CD14-positive monocyte (primary cell): Measurements from ENCODE around the gene TBC1D5. TPM values are rescaled to one million over a fixed set of nuclear protein-coding genes. Genes with fewer than 3 reads are reported as not detected.

Experiments used
- DNase-seq, 3 donors: peaks; one replicate each; pipeline ENCODE4 v3.0.0-alpha.2; 2011 to 2022
- H2AFZ ChIP-seq: 2 replicates; pipeline ENCODE4 v1.6.0; 2012; ENCODE audit warnings: mild to moderate bottlenecking, low read depth, low read length, inconsistent platforms; ENCODE audit not compliant: insufficient read depth, poor library complexity, severe bottlenecking
- H3K27ac ChIP-seq, 2 donors: 1 replicate in 1 of 2; 2 replicates in 1 of 2; pipeline ENCODE4 v1.5.1; 2012 to 2013; ENCODE audit warnings: low read length in 2 of 2, control low read depth in 1 of 2, inconsistent platforms in 1 of 2, low read depth in 1 of 2, mild to moderate bottlenecking in 1 of 2
- H3K27me3 ChIP-seq, 2 donors: one replicate each; pipeline versions ENCODE4 v1.6.0 to v1.6.1; 2011 to 2013; ENCODE audit warnings: low read length in 2 of 2; ENCODE audit not compliant: control insufficient read depth in 2 of 2, insufficient read depth in 2 of 2
- H3K36me3 ChIP-seq, 2 donors: replicated peaks in 1 of 2; 1 replicate in 1 of 2; 2 replicates in 1 of 2; pipeline versions ENCODE4 v1.5.1 to v1.6.1; 2012 to 2013; ENCODE audit warnings: low read length in 2 of 2, control low read depth in 1 of 2, inconsistent platforms in 1 of 2, mild to moderate bottlenecking in 1 of 2; ENCODE audit not compliant: insufficient read depth in 2 of 2, control insufficient read depth in 1 of 2
- H3K4me1 ChIP-seq, 2 donors: 1 replicate in 1 of 2; 2 replicates in 1 of 2; pipeline versions ENCODE4 v1.5.1 to v1.6.1; 2012 to 2013; ENCODE audit warnings: low read length in 2 of 2, control low read depth in 1 of 2, inconsistent platforms in 1 of 2, mild to moderate bottlenecking in 1 of 2, moderate library complexity in 1 of 2; ENCODE audit not compliant: insufficient read depth in 2 of 2, control insufficient read depth in 1 of 2
- H3K4me2 ChIP-seq: replicated peaks from 2 replicates; pipeline ENCODE3; 2012; ENCODE audit warnings: low read length, moderate library complexity, mild to moderate bottlenecking; ENCODE audit not compliant: poor library complexity, severe bottlenecking; ENCODE audit errors: extremely low read depth
- H3K4me3 ChIP-seq, 3 experiments: fragments of 200-600 bp in 1 of 3; sonication (generic) in 1 of 3; replicated peaks in 1 of 3; 1 replicate in 2 of 3; 2 replicates in 1 of 3; pipeline ENCODE4 v1.5.1; 2011 to 2013; ENCODE audit warnings: low read length in 3 of 3, mild to moderate bottlenecking in 3 of 3, control low read depth in 2 of 3, low read depth in 2 of 3, inconsistent platforms in 1 of 3, moderate library complexity in 1 of 3
- H3K79me2 ChIP-seq: 2 replicates; pipeline ENCODE4 v1.6.0; 2012; ENCODE audit warnings: mild to moderate bottlenecking, control low read depth, inconsistent platforms, low read length, moderate library complexity; ENCODE audit not compliant: insufficient read depth
- H3K9ac ChIP-seq: 2 replicates; pipeline ENCODE4 v1.6.0; 2017; ENCODE audit warnings: low read length, mild to moderate bottlenecking; ENCODE audit not compliant: insufficient read depth, poor library complexity, severe bottlenecking
- H3K9me3 ChIP-seq, 2 donors: replicated peaks in 1 of 2; 1 replicate in 1 of 2; 2 replicates in 1 of 2; pipeline versions ENCODE4 v1.5.1 to v1.6.1; 2012 to 2013; ENCODE audit warnings: low read length in 2 of 2, control low read depth in 1 of 2; ENCODE audit not compliant: control insufficient read depth in 1 of 2, insufficient read depth in 1 of 2
- H4K20me1 ChIP-seq: 2 replicates; pipeline ENCODE4 v1.6.0; 2012; ENCODE audit warnings: mild to moderate bottlenecking, low read length, control low read depth, moderate library complexity; ENCODE audit not compliant: insufficient read depth
- H3K27ac Mint-ChIP-seq, 7 donors: one replicate each; pipeline ENCODE4 v1.8.0; 2020; ENCODE audit warnings: mild to moderate bottlenecking in 7 of 7, mixed read lengths in 7 of 7, moderate library complexity in 6 of 7, inconsistent platforms in 2 of 7
- H3K27me3 Mint-ChIP-seq, 3 donors: one replicate each; pipeline ENCODE4 v1.8.0; 2021 to 2022; ENCODE audit warnings: low read depth in 3 of 3, mild to moderate bottlenecking in 3 of 3, mixed read lengths in 3 of 3, moderate library complexity in 3 of 3, inconsistent platforms in 1 of 3
- H3K36me3 Mint-ChIP-seq, 2 donors: one replicate each; pipeline ENCODE4 v1.8.0; 2020; ENCODE audit warnings: mixed read lengths in 2 of 2, inconsistent platforms in 1 of 2, mild to moderate bottlenecking in 1 of 2
- H3K4me1 Mint-ChIP-seq: one replicate; pipeline ENCODE4 v1.8.0; 2020; ENCODE audit warnings: mild to moderate bottlenecking, mixed read lengths
- H3K4me3 Mint-ChIP-seq, 2 donors: one replicate each; pipeline ENCODE4 v1.8.0; 2020; ENCODE audit warnings: mild to moderate bottlenecking in 2 of 2, mixed read lengths in 2 of 2, moderate library complexity in 1 of 2
- H3K9me3 Mint-ChIP-seq, 7 donors: one replicate each; pipeline ENCODE4 v1.8.0; 2020 to 2022; ENCODE audit warnings: mixed read lengths in 7 of 7, mild to moderate bottlenecking in 6 of 7, moderate library complexity in 6 of 7, inconsistent platforms in 2 of 7
- CTCF ChIP-seq: fragments of 200-600 bp; IDR thresholded peaks from one replicate; pipeline ENCODE4 v1.8.0; 2022; ENCODE audit warnings: antibody characterized with exemption, mild to moderate bottlenecking
- WGBS: methylation state at CpG from one replicate; pipeline ENCODE4 v1.1.5; 2013; ENCODE audit warnings: missing lambda C conversion rate; ENCODE audit not compliant: insufficient coverage; 5-methylcytosine and 5-hydroxymethylcytosine counted together
- intact Hi-C, 2 donors: fragments of 100-400 bp; cut with micrococcal nuclease; formaldehyde crosslinking; loops; one replicate each; pipeline versions ENCODE4 v1.15.0 to v1.15.1; 2023
- polyA plus RNA-seq, 3 donors: library from polyadenylated mRNA; depleted of rRNA in 1 of 3; unstranded in 2 of 3; stranded (reverse) in 1 of 3; fragments of 300-500 nt in 2 of 3; fragments of >200 nt in 1 of 3; fragmentation: Illumina TruSeq in 2 of 3; gene quantifications; 1 replicate in 2 of 3; 2 replicates in 1 of 3; pipeline ENCODE4 v1.2.3, GENCODE V29; 2012 to 2021

The TBC1D5 gene
- polyA plus RNA-seq, 3 donors, result 17.6 to 35.3 (median 21.0) TPM

GRCh38 chr3:17550624-17551023 is 191.8 kb downstream of the TBC1D5 start:
- Histone ChIP-seq H3K9ac (no peak overlapping the region), H3K9me3 (no peaks in the 10 kb centered on the region), H3K27ac (no peak overlapping the region), H4K20me1 (no peaks in the 10 kb centered on the region), H3K4me2 (no peak overlapping the region), H3K27me3 (no peaks in the 10 kb centered on the region), H3K36me3 (no peaks in the 10 kb centered on the region), H3K79me2 (no peaks in the 10 kb centered on the region), H3K4me3 (no peak overlapping the region), H2AFZ (no peak overlapping the region), H3K4me1 (no peaks in the 10 kb centered on the region)
- Mint-ChIP-seq H3K4me3 (no peak overlapping the region), H3K4me1 (no peaks in the 10 kb centered on the region), H3K27me3 (no peaks in the 10 kb centered on the region), H3K36me3 (peaks cover 4 to 12% of the 10 kb centered on the region in 2 donors), H3K27ac (no peak overlapping the region), H3K9me3 (peaks cover 0 to 1% (median 0%) of the 10 kb centered on the region in 7 donors)
- DNase-seq, result no peak
- intact Hi-C loops, result no loop called here
- no peak for TF ChIP-seq CTCF

- Mint-ChIP-seq H3K36me3 (peaks cover 6 to 24% of the 10 kb centered on the region in 2 donors), H3K27me3 (no peaks in the 10 kb centered on the region), H3K4me1 (no peaks in the 10 kb centered on the region), H3K9me3 (peaks cover 0 to 5% (median 0%) of the 10 kb centered on the region in 7 donors), H3K27ac (no peak overlapping the region), H3K4me3 (no peak overlapping the region)
- no peak for DNase-seq
- peaks cover 9 to 15% of the 10 kb centered on the region in 2 donors for H3K36me3 ChIP-seq
- TF ChIP-seq CTCF, result no peak
- no peak overlapping the region for H3K4me2 ChIP-seq
- 100% methylated on average over 1 of the region's 10 CpGs for WGBS
- H2AFZ ChIP-seq, result no peak overlapping the region
- H3K27ac ChIP-seq, result no peak overlapping the region
- H3K9me3 ChIP-seq, result peaks cover 0 to 4% of the 10 kb centered on the region in 2 donors
- no peak overlapping the region for H3K4me3 ChIP-seq
- H3K79me2 ChIP-seq, result no peaks in the 10 kb centered on the region
- intact Hi-C loops, result no loop called here
- H3K27me3 ChIP-seq, result no peaks in the 10 kb centered on the region
- no peaks in the 10 kb centered on the region for H3K4me1 ChIP-seq
- H4K20me1 ChIP-seq, result no peaks in the 10 kb centered on the region
- H3K9ac ChIP-seq, result no peak overlapping the region
Measured at GRCh38 chr3:17546500-17547255, 195.8 kb downstream of the TBC1D5 start.
